Stimulated activated CD8-positive, alpha-beta memory T cell treated with anti-CD3 and anti-CD28 coated beads, Interleukin-12 subunit alpha, Interleukin-12 subunit beta, amount 100 ng/mL, for 4 hours (primary cell): Measurements from ENCODE around the gene HIRA.

Experiments used
- DNase-seq: peaks from one replicate; pipeline ENCODE4 v3.0.0-alpha.2; 2020; ENCODE audit warnings: low read depth

The HIRA gene, protein sequence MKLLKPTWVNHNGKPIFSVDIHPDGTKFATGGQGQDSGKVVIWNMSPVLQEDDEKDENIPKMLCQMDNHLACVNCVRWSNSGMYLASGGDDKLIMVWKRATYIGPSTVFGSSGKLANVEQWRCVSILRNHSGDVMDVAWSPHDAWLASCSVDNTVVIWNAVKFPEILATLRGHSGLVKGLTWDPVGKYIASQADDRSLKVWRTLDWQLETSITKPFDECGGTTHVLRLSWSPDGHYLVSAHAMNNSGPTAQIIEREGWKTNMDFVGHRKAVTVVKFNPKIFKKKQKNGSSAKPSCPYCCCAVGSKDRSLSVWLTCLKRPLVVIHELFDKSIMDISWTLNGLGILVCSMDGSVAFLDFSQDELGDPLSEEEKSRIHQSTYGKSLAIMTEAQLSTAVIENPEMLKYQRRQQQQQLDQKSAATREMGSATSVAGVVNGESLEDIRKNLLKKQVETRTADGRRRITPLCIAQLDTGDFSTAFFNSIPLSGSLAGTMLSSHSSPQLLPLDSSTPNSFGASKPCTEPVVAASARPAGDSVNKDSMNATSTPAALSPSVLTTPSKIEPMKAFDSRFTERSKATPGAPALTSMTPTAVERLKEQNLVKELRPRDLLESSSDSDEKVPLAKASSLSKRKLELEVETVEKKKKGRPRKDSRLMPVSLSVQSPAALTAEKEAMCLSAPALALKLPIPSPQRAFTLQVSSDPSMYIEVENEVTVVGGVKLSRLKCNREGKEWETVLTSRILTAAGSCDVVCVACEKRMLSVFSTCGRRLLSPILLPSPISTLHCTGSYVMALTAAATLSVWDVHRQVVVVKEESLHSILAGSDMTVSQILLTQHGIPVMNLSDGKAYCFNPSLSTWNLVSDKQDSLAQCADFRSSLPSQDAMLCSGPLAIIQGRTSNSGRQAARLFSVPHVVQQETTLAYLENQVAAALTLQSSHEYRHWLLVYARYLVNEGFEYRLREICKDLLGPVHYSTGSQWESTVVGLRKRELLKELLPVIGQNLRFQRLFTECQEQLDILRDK

DNA sequence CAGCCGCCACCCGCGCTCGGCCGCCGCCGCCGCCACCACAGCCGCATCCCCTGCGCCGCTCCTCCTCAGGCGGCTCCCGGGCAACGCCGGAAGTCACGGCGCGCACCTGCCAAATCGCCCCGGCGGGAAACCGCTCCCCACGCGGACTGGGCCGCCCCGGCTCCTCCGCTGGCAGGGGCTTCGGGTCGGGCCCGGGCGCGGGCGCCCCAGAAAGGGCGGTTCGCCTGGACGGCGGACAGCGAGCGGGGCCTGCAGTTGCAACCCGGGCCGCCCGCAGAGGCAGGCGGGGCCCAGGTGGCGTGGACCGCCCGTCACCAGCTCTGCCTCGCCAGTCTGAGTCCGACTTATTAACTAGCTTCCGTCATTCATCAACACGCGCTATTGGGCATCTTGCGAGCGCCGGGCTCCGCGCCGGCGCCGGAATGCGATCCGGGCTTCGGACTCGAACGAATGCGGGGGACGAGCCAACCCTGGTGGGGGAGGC, at the start of gene HIRA:
TSS of gene HIRA (minus strand) at position 85 of the 484 bp plus-strand sequence. CDS start 257 bp downstream, outside the sequence.
- peak; percentile 82 for DNase-seq

DNA sequence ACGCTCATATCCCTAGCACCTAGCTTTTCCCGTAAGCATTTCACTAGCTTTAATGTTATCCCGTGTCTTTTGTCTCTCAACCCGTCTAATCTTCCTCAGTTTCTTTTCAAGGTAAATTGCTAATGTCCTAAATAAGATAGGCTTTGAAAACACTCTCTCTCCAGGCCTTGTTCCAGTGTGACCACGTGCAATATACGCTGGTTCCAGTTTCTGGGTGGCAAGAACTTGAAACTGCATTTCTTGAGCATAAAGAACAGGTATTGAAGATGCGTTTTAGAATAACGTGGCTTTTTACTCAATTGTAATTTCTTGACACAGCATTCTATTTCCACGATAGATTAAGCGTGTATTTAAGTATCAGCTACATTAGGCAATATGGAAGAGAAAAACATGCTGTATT, 49.3 kb upstream of the HIRA start:
- DNase-seq, result no peak

DNA sequence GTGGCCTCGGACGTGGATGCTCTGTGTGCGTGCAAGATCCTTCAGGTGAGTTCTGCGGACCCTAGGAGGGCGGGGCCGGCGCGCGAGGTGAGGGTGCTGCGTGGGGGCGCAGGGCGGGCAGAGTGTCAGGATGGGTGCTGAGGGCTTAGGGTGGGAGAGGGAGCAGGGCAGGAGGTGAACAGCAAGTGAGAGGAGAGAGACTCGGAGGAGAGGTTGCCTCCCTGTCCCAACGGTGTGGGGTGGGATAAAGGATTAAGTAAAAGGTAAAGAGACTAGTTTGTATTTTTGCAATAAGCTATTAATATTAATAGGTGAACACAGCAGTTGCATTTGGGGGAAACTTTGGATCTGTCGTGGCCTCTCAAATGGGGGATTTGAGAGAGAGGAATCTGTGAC, 48.6 kb upstream of the HIRA start:
- no peak for DNase-seq

DNA sequence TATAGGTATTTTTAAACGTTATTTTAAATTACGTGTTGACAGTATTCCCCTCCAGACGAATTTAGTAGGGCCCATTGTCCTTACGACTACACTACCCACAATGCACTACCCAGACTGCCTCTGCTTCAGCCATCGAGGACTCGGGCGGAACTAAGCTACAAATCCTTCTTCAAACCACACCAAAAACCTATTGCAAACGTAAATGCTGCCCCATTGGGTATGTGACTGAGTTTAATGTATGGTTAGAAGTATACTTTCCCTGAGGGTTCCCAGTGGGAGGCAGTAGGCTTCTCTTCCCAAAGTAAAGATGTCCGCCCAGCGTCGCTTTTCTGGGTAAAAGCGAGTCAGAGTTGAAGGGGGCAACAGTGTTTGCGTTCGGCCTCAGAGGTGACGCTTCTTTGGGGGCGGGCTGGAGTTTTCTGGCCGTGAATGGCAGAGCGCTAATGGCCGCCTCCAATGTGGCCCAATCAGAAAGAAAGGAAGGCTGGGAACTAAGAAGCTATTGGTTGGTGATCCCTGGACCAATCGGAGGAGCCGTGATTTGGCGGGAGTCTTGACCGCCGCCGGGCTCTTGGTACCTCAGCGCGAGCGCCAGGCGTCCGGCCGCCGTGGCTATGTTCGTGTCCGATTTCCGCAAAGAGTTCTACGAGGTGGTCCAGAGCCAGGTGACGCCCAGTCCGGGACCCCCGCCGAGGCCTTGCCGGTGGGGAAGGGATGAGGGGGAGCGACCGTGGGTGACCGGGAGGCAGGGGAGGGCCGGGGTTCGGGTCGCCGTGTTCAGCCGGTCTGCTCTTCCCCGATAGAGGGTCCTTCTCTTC, 48.0 kb upstream of the HIRA start, which contains the start of gene CDC45:
TSS of gene CDC45 (plus strand) at position 566 of the 818 bp plus-strand sequence. CDS start at position 615, 49 bp downstream.
- peak; percentile 87 for DNase-seq

DNA sequence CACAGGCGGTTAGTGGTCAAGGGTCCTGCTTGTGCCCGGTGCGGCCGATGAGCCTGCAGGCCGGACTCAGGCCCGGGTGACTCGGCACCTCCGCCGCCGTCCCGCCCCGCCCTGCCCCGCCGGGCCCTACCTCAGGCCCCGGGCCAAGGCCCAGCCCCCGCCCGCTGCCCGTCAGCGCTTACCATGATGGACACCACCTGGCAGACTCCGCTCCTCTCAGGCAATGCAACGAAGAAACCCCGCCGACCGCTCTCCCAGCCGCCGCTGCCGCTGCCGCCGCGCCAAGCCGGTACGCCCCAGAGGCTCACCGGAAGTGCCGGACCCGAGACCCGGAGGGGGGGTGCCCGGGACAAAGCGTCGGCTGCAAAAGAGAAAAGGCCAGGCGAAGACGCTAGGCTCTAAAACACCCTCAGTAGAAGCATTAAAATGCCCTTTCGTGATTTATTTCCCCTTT, 47.4 kb upstream of the HIRA start, which contains the start of gene UFD1:
TSS of gene UFD1 (minus strand) at position 293 of the 454 bp plus-strand sequence. CDS start at position 185, 108 bp downstream.
- peak; percentile 68 for DNase-seq

DNA sequence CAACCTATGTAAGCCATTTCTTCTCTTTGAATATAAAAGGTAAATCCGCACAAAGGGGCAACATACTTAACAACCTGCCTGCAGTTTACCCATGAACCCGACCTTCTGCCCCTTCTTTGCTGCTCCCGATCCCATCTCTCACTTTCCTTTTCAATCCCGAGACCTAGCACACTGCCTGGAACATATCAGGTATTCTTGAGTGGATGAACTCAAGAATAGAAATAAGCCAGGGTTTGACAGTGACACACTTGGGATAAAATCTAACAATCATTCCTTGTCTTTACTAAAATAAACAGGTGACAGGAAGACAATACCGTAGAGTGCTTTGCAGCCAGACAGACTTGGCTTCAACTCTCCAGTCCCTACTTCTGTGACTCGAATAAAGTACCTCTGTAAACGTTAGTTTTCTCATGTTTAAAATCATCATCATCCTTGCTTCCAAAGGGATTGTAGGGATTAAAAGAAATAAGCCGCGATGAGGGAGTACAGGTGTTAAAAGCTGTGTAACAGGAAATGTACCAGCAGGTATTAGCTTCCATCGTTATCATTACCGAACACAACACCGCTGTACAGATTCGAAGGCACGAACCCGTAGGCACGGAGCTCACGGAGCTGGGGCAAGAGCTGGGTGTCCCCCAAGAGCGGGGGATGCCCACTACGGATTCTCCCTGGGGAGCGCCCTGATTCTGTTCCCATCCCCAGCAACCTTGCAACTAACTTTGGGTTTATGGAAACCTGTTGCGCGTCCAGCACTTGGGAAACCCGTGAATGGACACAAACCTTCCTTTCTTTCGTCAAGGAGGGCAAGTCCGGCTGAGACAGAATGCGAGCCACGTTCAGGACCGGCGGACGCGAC, 46.7 kb upstream of the HIRA start:
- no peak for DNase-seq

DNA sequence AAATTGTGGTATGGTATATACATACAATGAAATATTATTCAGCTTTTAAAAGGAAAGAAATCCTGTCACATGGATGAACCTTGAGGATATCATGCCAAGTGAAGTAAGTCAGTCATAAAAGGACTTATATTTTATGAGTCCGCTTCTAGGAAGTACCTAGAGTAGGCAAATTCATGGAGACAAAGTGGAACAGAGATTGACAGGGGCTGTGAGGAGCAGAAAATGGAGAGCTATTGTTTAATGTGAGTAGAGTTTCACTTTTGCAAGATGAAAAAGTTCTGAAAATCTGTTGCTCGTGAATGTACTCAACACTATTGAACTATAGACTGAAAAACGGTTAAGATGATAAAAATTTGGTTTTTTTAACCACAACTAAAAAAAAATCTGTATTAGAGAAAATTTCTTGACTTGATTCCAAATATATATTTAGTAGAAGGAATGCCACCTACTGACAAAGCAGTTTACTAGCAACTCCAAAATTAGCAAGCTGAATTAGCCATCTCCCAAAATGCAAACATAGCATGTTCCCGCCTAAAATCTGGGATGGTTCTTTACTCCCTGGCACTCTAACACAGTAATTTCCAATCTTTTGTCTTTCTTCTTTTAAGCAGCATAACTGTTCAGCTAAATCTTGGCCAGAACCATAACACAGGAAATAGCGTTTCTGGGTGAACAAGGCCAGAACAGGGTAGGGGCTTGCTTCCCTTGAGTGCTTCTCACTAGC, 46.0 kb upstream of the HIRA start:
- DNase-seq, result no peak

DNA sequence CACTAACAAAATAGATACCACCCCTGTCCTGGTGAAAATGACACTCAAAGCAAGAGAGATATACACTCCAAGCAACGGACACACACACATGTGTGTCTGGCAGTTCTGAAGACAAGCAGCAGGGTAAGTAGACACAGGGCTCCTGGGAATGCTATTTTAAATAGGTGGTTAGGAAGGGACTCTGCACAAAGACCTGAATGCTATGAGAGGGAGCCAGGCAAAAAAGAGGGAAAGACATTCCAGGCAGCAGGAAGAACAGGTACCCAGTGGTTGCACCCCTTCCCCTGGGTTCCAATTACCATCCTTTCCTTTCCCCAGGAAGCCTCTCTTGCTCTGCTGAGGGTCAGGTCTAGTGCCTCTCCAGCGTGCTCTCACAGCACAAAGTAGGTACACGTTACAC, 44.5 kb upstream of the HIRA start:
- no peak for DNase-seq

DNA sequence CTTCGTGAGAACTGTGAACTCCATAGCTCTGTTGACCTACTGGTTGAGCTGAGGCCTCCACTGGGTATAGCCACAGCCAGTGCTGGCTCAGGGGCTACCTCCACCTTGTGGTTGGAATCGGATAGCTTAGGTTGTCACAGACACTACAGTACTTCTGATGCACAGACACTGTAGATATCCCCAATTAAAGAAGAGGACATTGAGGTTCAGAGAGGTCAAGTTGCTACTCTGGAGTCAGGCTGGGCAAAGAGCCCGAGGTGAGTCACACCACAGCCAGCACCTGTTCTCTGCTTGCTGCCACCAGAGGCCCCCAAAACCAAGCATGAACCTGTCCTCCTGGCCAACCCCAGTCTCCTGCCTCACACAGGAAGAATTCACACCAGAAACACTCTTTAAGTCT, 42.0 kb upstream of the HIRA start:
- no peak for DNase-seq

DNA sequence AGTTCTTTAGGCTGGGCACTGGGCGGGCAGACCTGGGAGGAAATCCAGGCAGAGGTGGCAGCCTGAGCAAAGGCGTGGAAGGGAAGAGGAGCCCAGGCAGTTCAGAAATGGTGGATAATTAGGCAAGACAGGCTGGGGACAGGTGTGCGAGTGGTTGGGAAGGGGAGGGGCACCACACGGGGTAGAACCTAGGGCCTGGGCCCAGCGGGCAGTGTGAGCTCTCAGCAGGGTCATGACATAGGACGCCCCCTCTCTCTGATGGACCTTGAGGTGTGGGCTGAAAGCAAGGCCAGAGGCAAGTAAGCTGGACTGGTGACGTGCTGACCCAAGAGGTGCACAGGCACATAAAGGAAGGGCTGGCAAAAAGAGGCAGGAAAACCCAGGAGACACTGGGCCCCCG, 40.7 kb upstream of the HIRA start:
- no peak for DNase-seq

DNA sequence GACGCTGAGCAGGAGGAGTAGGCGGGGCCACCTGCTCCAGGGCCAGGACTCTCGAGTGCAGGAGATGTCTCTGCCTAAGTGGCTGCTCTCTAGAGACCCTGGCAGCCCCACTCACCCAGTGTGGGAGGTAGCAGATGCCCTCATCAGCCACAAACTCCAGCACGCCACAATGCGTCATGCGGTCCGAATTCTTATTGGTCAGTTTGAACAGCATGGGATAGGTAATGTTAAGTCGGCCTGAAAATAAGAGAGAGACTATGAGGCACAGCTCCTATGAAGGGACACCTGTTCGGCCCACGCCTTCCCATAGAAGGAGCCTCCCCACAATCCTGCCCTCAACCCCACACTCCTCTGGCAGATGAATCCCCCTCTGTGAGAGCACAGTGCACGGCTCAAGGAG, 40.0 kb upstream of the HIRA start:
- DNase-seq, result no peak

DNA sequence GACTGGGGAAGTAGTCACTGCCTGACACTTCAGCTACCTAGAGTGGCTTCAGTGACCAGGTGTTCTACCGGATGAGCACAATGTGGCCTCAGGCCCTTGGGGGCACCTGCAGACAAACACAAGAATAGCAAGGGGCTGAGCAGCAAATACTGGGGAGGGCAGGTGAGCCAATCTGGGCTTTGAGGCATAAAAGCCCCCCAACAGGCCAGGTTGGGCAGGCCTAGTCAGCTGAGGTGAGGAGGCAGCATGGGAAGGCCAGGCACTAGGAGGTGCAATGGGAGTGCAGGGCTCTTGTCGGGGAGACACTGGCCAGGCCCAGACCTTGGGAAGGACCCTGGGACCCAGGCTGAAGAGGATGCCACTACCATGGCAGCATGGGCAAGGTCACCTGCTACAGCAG, 38.5 kb upstream of the HIRA start:
- DNase-seq, result no peak

DNA sequence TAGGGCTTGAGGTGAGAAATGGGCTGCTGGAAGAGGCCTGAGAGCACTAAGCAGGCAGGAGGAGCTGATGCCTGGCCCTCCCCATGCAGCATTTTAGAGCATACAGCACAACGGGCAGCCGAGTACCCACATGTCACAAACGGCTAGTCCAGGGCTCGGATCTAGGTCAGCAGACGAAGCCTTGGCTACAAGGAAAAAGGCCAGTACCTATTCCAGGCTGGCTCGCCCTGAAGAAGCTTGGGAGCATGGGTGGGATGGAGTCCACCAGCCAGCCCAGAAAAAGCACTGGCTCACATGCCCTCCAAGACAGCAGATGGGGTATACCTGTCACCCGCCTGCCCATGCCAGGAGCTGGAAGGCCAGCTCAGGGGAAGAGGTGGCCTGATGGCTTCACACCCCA, 37.9 kb upstream of the HIRA start:
- DNase-seq, result no peak

DNA sequence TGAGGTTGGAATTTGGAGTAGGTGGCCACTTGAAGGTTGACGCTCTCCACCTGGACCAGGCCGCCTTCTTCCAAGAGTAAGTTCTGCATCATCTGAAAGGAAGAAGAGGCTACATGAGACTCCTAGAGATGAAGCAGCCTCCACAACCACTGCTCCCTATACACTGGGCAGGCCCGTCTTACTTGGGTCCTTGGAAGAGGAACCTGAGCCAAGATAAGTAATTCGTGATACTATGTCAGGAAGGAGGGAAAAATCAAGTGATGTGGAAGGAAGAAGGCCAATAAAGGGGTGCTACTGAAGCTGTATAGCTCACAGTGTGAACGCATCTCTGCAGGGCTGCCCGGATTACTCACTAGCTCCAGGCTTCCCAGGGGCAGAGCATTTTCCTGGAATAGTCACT, 36.4 kb upstream of the HIRA start:
- no peak for DNase-seq

DNA sequence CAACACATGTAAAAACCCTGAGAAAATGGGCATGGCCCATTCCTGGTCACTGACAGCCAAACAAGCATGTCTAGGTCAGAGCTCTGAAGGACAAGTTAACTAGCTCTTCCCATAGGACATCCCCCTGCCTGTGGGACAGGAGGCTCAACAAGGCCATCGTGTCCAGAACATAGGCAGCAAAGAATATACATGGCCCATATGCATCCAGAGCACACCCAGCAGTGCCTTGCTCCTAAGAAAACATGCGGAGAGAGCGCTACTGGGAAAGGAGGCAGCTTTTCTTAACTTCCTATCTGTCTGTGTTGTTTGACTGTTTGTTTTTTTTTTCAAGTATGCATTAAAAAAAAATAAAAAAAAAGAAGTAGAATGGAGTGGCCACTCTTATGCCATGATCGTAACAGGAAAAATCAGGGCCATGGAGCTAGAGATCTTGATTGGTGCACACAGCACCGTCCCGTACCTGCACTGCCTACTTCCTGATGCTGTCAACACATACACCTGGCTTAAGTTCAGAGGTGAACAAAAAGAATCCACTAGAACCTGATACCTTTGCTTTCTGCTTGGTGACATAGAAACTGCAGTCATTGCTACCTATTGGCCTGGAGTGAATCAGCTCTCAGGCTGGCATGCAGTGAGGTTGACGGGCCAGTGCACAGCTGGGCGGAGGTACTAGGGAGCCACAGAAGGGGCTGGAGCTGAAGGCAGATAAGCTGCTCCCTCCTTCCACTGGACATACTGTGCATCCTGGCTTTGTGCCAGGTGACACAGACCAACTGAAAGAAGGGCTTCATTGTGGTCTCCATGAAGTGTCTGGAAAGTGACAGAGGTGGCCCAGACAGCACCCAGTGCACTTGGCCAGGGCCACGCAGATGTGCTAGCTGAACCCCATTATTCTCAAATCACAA, 35.6 kb upstream of the HIRA start:
- no peak for DNase-seq

DNA sequence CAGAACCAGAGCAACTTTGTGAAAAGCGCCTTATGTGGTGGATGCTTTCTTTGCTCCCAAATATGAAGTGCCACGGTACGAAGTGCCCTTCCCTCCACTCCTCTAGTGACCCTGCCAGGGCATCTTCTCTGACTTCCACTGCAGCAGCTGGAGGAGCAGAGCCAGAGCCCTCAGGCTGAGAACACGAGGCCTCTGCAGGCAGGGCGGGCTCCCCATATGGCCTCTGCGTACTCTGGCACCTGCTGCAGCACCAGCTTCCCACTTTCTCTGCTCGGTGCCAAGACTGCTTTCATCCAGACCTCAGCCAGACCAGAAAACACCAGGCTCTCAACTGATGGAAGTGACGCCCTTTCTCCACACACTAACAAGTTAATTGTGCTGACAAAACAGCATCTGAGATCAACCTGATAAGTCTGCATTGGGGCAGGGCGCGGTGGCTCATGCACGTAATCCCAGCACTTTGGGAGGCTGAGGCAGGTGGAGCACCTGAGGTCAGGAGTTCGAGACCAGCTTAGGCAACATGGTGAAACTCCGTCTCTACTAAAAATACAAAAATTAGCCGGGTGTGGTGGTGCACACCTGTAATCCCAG, 34.7 kb upstream of the HIRA start:
- no peak for DNase-seq

DNA sequence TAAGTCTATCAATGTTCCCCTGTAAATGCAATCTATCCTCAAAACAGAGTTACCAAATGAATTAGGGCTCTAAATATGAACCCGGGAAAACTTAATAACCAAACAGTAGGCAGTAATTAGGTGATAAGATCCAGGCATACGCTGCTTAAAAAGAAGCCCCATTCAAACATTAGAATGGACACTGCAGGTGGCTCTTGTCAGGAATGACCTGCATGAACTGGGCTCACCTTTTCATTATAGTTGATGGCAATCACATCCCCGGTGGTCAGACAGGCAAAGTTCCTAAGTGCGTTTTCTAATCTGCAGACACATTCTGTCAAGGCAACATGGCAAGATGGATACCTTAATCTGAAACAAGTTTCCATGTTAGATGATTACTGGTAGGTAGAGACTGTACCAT, 33.4 kb upstream of the HIRA start:
- no peak for DNase-seq

DNA sequence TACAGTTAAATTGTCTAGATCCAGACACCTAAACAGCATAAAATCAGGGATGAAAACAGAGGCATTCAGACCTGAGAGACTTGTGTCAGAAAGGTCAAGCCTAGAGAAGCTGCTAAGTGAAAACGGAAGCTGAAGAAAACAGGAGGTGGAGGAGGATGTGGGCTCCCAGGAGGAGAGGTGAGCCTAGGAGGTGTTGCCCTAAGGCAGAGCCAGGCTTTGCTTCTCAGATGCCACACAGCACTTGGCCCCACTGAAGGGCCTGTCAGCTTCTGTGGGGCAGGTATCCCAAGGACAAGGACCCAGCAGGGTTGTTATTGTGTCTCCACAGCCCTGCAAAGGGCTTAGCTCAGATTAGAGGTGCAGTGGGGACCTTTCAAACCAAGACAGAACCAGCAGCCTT, 33.0 kb upstream of the HIRA start:
- no peak for DNase-seq
